ENCODE measurements around the gene NRXN3.

DNA sequence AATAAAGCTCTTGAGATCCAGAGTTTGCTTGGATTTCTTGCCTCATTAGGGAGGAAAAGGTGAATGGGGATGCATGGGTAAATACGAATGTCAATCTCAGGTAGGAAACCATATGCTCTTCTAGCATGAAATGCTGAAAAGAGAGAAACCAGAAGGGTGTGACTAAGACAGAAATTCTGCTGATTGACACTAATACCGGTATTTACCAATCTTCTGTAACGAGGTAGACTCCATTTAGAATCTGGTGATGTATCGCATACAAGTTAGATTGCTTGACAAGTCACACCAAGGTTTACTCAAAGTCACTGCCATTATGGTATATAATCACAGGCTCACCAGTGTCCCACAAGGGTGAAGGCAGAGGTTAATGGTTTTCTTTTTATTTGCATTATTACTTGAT is 337.9 kb downstream of the NRXN3 start:
- TF ChIP-seq, protein P1, sequence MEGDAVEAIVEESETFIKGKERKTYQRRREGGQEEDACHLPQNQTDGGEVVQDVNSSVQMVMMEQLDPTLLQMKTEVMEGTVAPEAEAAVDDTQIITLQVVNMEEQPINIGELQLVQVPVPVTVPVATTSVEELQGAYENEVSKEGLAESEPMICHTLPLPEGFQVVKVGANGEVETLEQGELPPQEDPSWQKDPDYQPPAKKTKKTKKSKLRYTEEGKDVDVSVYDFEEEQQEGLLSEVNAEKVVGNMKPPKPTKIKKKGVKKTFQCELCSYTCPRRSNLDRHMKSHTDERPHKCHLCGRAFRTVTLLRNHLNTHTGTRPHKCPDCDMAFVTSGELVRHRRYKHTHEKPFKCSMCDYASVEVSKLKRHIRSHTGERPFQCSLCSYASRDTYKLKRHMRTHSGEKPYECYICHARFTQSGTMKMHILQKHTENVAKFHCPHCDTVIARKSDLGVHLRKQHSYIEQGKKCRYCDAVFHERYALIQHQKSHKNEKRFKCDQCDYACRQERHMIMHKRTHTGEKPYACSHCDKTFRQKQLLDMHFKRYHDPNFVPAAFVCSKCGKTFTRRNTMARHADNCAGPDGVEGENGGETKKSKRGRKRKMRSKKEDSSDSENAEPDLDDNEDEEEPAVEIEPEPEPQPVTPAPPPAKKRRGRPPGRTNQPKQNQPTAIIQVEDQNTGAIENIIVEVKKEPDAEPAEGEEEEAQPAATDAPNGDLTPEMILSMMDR (conservative IDR thresholded peaks at IDR 0.05; ENCODE audit: low read length): no peak
- TF ChIP-seq EZH2phosphoT487 (IDR thresholded peaks at IDR 0.05; ENCODE audit: borderline replicate concordance, low read depth, low read length): no peak
